A549 (cell line): ENCODE measurements around the gene WDFY2. TPM values are rescaled to one million over a fixed set of nuclear protein-coding genes. Genes with fewer than 3 reads are reported as not detected.

Experiments
- ATAC-seq, 2 experiments: fragments of 200-7000 bp in 1 of 2; fragments of >200 bp in 1 of 2; cut with Nextera tagmentation in 1 of 2; cut with Tn5 transposase in 1 of 2; 3 replicates each; pipeline versions ENCODE4 v1.8.0 to v1.9.1; 2018 to 2020; ENCODE audit warnings: mild to moderate bottlenecking in 1 of 2, moderate library complexity in 1 of 2
- CTCF ChIA-PET: fragments of 300-600 bp; sonication (Branson Sonifier 250); formaldehyde crosslinking; extraction: SDS; loops from one replicate; lab custom pipeline; 2021; ENCODE audit warnings: antibody characterized with exemption, inconsistent platforms; lab: Yijun Ruan, JAX
- POLR2A ChIA-PET: fragments of 350-600 bp; formaldehyde crosslinking; extraction: SDS; loops from one replicate; lab custom pipeline; 2021; ENCODE audit warnings: antibody characterized with exemption, inconsistent platforms; lab: Yijun Ruan, JAX
- DNase-seq, 2 experiments: peaks; one replicate each; pipeline versions ENCODE4 v3.0.0 to v3.0.0-alpha.2; 2011 to 2016; ENCODE audit warnings: low read depth in 1 of 2, low spot score in 1 of 2
- FAIRE-seq: peaks from 2 replicates; lab custom pipeline; 2011; peaks lifted over from hg19 to GRCh38; lab: Jason Lieb, UNC
- H3K27ac ChIP-seq, 2 experiments: fragments of >200 bp; sonication (Bioruptor Twin); formaldehyde crosslinking; 3 replicates each; pipeline ENCODE4 v1.5.1; 2016 to 2017
- H3K4me1 ChIP-seq: fragments of >200 bp; sonication (Bioruptor Twin); formaldehyde crosslinking; 3 replicates; pipeline ENCODE4 v1.6.1; 2016
- H3K4me2 ChIP-seq: fragments of >200 bp; sonication (Bioruptor Twin); formaldehyde crosslinking; 3 replicates; pipeline ENCODE4 v1.6.1; 2016
- H3K4me3 ChIP-seq: fragments of >200 bp; sonication (Bioruptor Twin); formaldehyde crosslinking; 3 replicates; pipeline ENCODE4 v1.5.1; 2016
- H3K9me3 ChIP-seq: fragments of >200 bp; sonication (Bioruptor Twin); formaldehyde crosslinking; 3 replicates; pipeline ENCODE4 v1.6.1; 2016
- CEBPB ChIP-seq, 2 experiments: fragments of >200 bp in 1 of 2; sonication (Bioruptor Twin) in 1 of 2; formaldehyde crosslinking in 1 of 2; IDR thresholded peaks; 2 replicates each; pipeline ENCODE4 v1.6.1; 2012 to 2016
- CHD4 ChIP-seq: fragments of 200-600 bp; sonication (generic); IDR thresholded peaks from 2 replicates; pipeline ENCODE4 v1.6.1; 2016; ENCODE audit warnings: antibody characterized with exemption, mild to moderate bottlenecking, borderline replicate concordance
- EHF ChIP-seq: fragments of 250-450 bp; sonication (Bioruptor Pico); IDR thresholded peaks from 2 replicates; pipeline ENCODE4 v1.5.0; 2020; ENCODE audit warnings: mild to moderate bottlenecking
- ESRRA ChIP-seq: fragments of 150-350 bp; IDR thresholded peaks from 2 replicates; pipeline ENCODE4 v1.6.1; 2014; ENCODE audit warnings: mild to moderate bottlenecking, low read length, borderline replicate concordance
- FOSL2 ChIP-seq, 2 experiments: fragments of 450-650 bp in 1 of 2; fragments of >200 bp in 1 of 2; sonication (Bioruptor Twin) in 1 of 2; formaldehyde crosslinking; IDR thresholded peaks; 2 replicates each; pipeline versions ENCODE4 v1.5.0 to v1.6.1; 2016 to 2020; ENCODE audit warnings: mild to moderate bottlenecking in 1 of 2, moderate library complexity in 1 of 2
- FOXS1 ChIP-seq: fragments of 250-450 bp; sonication (Bioruptor Pico); IDR thresholded peaks from 2 replicates; pipeline ENCODE4 v1.5.0; 2020; ENCODE audit warnings: mild to moderate bottlenecking, moderate library complexity
- HDAC2 ChIP-seq: fragments of 200-600 bp; sonication (generic); IDR thresholded peaks from 2 replicates; pipeline ENCODE4 v1.6.1; 2016
- HMGXB4 ChIP-seq: fragments of 250-450 bp; sonication (Bioruptor Pico); IDR thresholded peaks from 2 replicates; pipeline ENCODE4 v1.5.0; 2021; ENCODE audit warnings: mild to moderate bottlenecking, moderate library complexity, borderline replicate concordance
- HOXB5 ChIP-seq: fragments of 250-450 bp; sonication (Bioruptor Pico); IDR thresholded peaks from 2 replicates; pipeline ENCODE4 v1.5.0; 2020; ENCODE audit warnings: mild to moderate bottlenecking, moderate library complexity
- JUN ChIP-seq, 2 experiments: fragments of >200 bp; sonication (Bioruptor Twin); formaldehyde crosslinking; IDR thresholded peaks; 2 replicates in 1 of 2; 3 replicates in 1 of 2; pipeline ENCODE4 v1.6.1; 2016 to 2017
- PHF8 ChIP-seq: fragments of 200-600 bp; sonication (generic); IDR thresholded peaks from 2 replicates; pipeline ENCODE4 v1.6.1; 2016; ENCODE audit warnings: low read depth, mild to moderate bottlenecking, antibody characterized with exemption, moderate library complexity, borderline replicate concordance
- POLR2A ChIP-seq: IDR thresholded peaks from 2 replicates; pipeline ENCODE4 v1.6.1; 2012; ENCODE audit warnings: mild to moderate bottlenecking, low read length
- RARB ChIP-seq: fragments of 250-450 bp; sonication (Bioruptor Pico); IDR thresholded peaks from 2 replicates; pipeline ENCODE4 v1.8.0; 2021; ENCODE audit warnings: mild to moderate bottlenecking, moderate library complexity
- RFX5 ChIP-seq: fragments of 450-650 bp; IDR thresholded peaks from 2 replicates; pipeline ENCODE4 v1.7.1; 2014; ENCODE audit warnings: antibody characterized with exemption, mild to moderate bottlenecking, moderate library complexity
- RNF2 ChIP-seq: fragments of 200-600 bp; sonication (generic); IDR thresholded peaks from 2 replicates; pipeline ENCODE4 v1.6.1; 2016; ENCODE audit warnings: low read depth, mild to moderate bottlenecking, antibody characterized with exemption, moderate library complexity, borderline replicate concordance
- SREBF2 ChIP-seq: fragments of 450-650 bp; IDR thresholded peaks from 2 replicates; pipeline ENCODE4 v1.6.1; 2014; ENCODE audit warnings: mild to moderate bottlenecking, moderate library complexity
- TP53 ChIP-seq: fragments of 250-450 bp; sonication (Bioruptor Pico); IDR thresholded peaks from 2 replicates; pipeline ENCODE4 v1.5.0; 2021; ENCODE audit warnings: mild to moderate bottlenecking, moderate library complexity
- ZC3H11A ChIP-seq: fragments of 450-650 bp; IDR thresholded peaks from 2 replicates; pipeline ENCODE4 v1.6.1; 2014; ENCODE audit warnings: antibody characterized with exemption, mild to moderate bottlenecking
- ZFP36 ChIP-seq: fragments of 450-650 bp; IDR thresholded peaks from 2 replicates; pipeline ENCODE4 v1.6.1; 2014; ENCODE audit warnings: borderline replicate concordance; ENCODE audit not compliant: partially characterized antibody
- ZNF302 ChIP-seq: fragments of 250-450 bp; sonication (Bioruptor Pico); IDR thresholded peaks from 2 replicates; pipeline ENCODE4 v1.9.0; 2021; ENCODE audit warnings: inconsistent platforms, mild to moderate bottlenecking, moderate library complexity
- ZSCAN20 ChIP-seq: fragments of 250-450 bp; sonication (Bioruptor Pico); IDR thresholded peaks from 2 replicates; pipeline ENCODE4 v1.8.0; 2022; ENCODE audit warnings: mild to moderate bottlenecking, moderate library complexity
- WGBS: methylation state at CpG from one replicate; pipeline ENCODE4 v1.1.6; 2017; ENCODE audit errors: missing lambda C conversion rate; 5-methylcytosine and 5-hydroxymethylcytosine counted together
- polyA plus RNA-seq, 4 experiments: library from polyadenylated mRNA; depleted of rRNA in 3 of 4; stranded (reverse); fragments of >200 nt; fragmentation: RNase III in 1 of 4; extraction: RNeasy Plus Mini Kit Qiagen cat#74134 plus additional on column Dnase treatment in 1 of 4; gene quantifications; 2 replicates in 3 of 4; 3 replicates in 1 of 4; pipeline ENCODE4 v1.2.3, GENCODE V29; 2011 to 2017
- TF ChIP-seq, protein P1 (sequence below): IDR thresholded peaks from 2 replicates; pipeline ENCODE4 v1.6.1; 2012
- TF ChIP-seq, protein P2 (sequence below): fragments of >200 bp; sonication (Bioruptor Twin); formaldehyde crosslinking; IDR thresholded peaks from 3 replicates; pipeline ENCODE4 v1.6.1; 2016

WDFY2 gene
- polyA plus RNA-seq, 2 of the 4 experiments (the other 2 are of a cell fraction): 5.2 to 8.5 TPM

DNA sequence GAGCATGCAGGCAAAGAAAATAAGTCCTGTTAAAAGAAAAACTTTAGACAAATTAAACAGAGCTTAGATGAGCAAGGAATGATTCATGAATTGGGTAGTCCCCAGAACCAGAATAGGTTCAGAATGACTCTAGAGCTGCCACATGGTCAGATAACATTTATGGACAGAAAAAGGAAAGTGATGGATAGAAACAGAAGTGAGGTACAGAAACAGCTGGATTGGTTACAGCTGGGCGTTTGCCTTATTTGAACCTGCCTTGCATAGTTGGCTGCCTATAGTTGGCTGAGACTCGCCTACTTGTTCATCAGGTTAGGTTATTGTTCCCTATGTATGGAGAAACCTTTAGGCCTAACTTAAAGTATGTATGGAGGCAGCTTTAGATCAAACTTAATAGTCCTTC is 35.4 kb downstream of the WDFY2 start:
- Histone ChIP-seq H3K4me1 (peaks cover 30% of the 10 kb centered on the region), H3K4me3 (no peak overlapping the region), H3K27ac (0 out of 6 replicates have a peak overlapping the region, but pooled peaks of 1 of the 2 experiments have one; percentile 21), H3K4me2 (peak overlapping the region; percentile 35), H3K9me3 (no peaks in the 10 kb centered on the region)
- TF ChIP-seq HDAC2 (no peak), SREBF2 (no peak), RNF2 (no peak), ESRRA (no peak), CHD4 (no peak), ZFP36 (no peak), TP53 (CRISPR knock-in tag) (no peak), ZC3H11A (no peak), POLR2A (no peak), RARB (CRISPR knock-in tag) (no peak), ZNF302 (CRISPR knock-in tag) (no peak), RFX5 (no peak), PHF8 (no peak), FOSL2 (IDR thresholded peaks at IDR 0.05) (no peak), FOSL2 (CRISPR knock-in tag; IDR thresholded peaks at IDR 0.05) (no peak), FOXS1 (CRISPR knock-in tag) (no peak), EHF (CRISPR knock-in tag) (no peak)
- TF ChIP-seq, protein P1, sequence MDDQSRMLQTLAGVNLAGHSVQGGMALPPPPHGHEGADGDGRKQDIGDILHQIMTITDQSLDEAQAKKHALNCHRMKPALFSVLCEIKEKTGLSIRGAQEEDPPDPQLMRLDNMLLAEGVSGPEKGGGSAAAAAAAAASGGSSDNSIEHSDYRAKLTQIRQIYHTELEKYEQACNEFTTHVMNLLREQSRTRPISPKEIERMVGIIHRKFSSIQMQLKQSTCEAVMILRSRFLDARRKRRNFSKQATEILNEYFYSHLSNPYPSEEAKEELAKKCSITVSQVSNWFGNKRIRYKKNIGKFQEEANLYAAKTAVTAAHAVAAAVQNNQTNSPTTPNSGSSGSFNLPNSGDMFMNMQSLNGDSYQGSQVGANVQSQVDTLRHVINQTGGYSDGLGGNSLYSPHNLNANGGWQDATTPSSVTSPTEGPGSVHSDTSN: no peak
- TF ChIP-seq, protein P2, sequence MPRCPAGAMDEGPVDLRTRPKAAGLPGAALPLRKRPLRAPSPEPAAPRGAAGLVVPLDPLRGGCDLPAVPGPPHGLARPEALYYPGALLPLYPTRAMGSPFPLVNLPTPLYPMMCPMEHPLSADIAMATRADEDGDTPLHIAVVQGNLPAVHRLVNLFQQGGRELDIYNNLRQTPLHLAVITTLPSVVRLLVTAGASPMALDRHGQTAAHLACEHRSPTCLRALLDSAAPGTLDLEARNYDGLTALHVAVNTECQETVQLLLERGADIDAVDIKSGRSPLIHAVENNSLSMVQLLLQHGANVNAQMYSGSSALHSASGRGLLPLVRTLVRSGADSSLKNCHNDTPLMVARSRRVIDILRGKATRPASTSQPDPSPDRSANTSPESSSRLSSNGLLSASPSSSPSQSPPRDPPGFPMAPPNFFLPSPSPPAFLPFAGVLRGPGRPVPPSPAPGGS: no peak
- DNase-seq (no peak), FAIRE-seq (no peak), ATAC-seq (no peak)
- 73% methylated on average over 2 of the region's 2 CpGs for WGBS
- ChIA-PET CTCF (interaction anchor here (0.7 to 0.8 kb wide), 2 partner anchors 96 to 134 kb away, joined by 3 to 4 read pairs; no protein-coding TSS in a partner anchor), POLR2A (interaction anchor here (1.2 kb wide), 1 partner anchor 166 kb away, joined by 3 read pairs; the partner anchor contains the start of gene INTS6)

DNA sequence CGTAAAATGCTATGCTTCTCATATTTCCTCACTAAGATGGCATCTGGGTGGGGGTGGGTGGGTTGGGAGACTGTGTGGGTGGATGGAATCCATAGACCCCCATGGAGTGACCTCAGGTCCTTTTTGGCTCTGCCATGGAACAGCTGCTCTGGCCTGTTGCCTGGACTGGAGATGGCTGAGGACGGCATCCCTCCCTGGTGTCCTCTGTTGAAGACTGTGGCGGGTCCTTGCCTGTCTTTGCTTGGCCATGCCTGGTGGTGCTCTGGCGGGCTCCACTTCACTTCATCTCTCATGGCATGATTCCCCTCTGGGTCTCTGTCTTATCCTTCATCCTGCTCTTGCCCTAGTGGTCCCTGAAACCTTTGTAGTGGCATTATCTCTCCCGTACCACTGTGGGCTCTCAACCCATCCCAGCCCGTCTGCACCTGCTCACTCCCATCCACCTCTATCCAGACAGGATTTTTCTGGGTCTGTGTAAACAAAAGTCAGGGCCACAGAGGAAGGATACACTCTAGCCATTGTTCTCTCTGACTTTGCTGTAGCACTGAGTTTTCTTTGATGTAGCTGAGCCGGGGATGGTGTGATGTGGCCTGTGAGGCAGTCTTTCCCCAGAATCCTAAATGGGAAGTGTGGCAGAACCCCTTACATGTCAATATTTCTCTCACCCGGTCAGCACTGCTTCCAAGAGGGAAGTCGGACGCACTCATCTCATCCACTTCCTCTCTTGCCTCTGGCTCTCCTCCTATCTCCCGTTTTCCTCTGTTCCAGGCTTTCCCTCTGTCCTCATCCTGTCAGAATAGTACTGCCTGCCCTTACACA is 36.1 kb downstream of the WDFY2 start:
- no peaks in the 10 kb centered on the region for H3K9me3 ChIP-seq
- 93% methylated on average over 9 of the region's 11 CpGs for WGBS
- ATAC-seq: no peak
- H3K4me1 ChIP-seq: peaks cover 30% of the 10 kb centered on the region
- CTCF ChIA-PET: interaction anchor here (0.8 kb wide), 1 partner anchor 97 kb away, joined by 3 read pairs; no protein-coding TSS in a partner anchor
- no peak for FAIRE-seq
- 0 out of 6 replicates have a peak overlapping the region, but pooled peaks of 1 of the 2 experiments have one; percentile 21 for H3K27ac ChIP-seq
- no peak for DNase-seq
- POLR2A ChIA-PET: interaction anchor here (1.2 kb wide), 1 partner anchor 167 kb away, joined by 3 read pairs; the partner anchor contains the start of gene INTS6
- no peak overlapping the region; the same call in 2 of the 3 replicates for H3K4me2 ChIP-seq
- TF ChIP-seq TP53 (CRISPR knock-in tag) (no peak), JUN (IDR thresholded peaks at IDR 0.05) (no peak), HMGXB4 (CRISPR knock-in tag) (no peak), HOXB5 (CRISPR knock-in tag) (no peak), ZSCAN20 (no peak), CEBPB (IDR thresholded peaks at IDR 0.05) (no peak)
- TF ChIP-seq, protein P1: no peak
- H3K4me3 ChIP-seq: no peak overlapping the region
